HG03097 (cell line): Measurements from ENCODE around the gene ZFX.
A peak's percentile ranks its signal among the peaks of the same experiment; 100 is the strongest.
"Not testable (repeated sequence)": the region's sequence is repeated elsewhere in the genome, so short reads cannot be mapped to it uniquely, and the experiment has no call there.

Source experiments
- ATAC-seq: cut with Tn5 transposase; IDR thresholded peaks from one replicate; pipeline ENCODE4 v1.9.1; 2021; ENCODE audit not compliant: unreplicated experiment, low FRiP score

Gene ZFX

GRCh38 chrX:24150898-24151297 lies 1.4 kb downstream of the ZFX start:
- ATAC-seq: no peak

- ATAC-seq: no peak
Measured at GRCh38 chrX:24151513-24151912, 2.0 kb downstream of the ZFX start.

GRCh38 chrX:24153178-24153795 lies 3.8 kb downstream of the ZFX start:
- ATAC-seq: no peak

GRCh38 chrX:24153796-24154189 lies 4.3 kb downstream of the ZFX start:
- ATAC-seq: no peak

GRCh38 chrX:24154490-24155034 lies 5.0 kb downstream of the ZFX start:
- no peak for ATAC-seq

- not testable (repeated sequence) for ATAC-seq
Measured at GRCh38 chrX:24155747-24156146, 6.2 kb downstream of the ZFX start.

GRCh38 chrX:24156177-24156576 lies 6.6 kb downstream of the ZFX start:
- no peak for ATAC-seq

GRCh38 chrX:24158881-24159280 lies 9.4 kb downstream of the ZFX start:
- ATAC-seq: no peak

GRCh38 chrX:24166078-24166477 lies 16.5 kb downstream of the ZFX start:
- no peak for ATAC-seq

- ATAC-seq: no peak
Measured at GRCh38 chrX:24167719-24168472, 18.4 kb downstream of the ZFX start.

- peak; percentile 73 for ATAC-seq
Measured at GRCh38 chrX:24168807-24169206, 19.3 kb downstream of the ZFX start.

- peak; percentile 66 for ATAC-seq
Measured at GRCh38 chrX:24169211-24169610, 19.7 kb downstream of the ZFX start.

- ATAC-seq: no peak
Measured at GRCh38 chrX:24173115-24173847, 23.8 kb downstream of the ZFX start.

- no peak for ATAC-seq
Measured at GRCh38 chrX:24175276-24175675, 25.7 kb downstream of the ZFX start.

- ATAC-seq: no peak
Measured at GRCh38 chrX:24178441-24178840, 28.9 kb downstream of the ZFX start.

GRCh38 chrX:24184018-24184417 lies 34.5 kb downstream of the ZFX start:
- ATAC-seq: no peak

- no peak for ATAC-seq
Measured at GRCh38 chrX:24186483-24186882, 37.0 kb downstream of the ZFX start.

- ATAC-seq: no peak
Measured at GRCh38 chrX:24186986-24187385, 37.5 kb downstream of the ZFX start.

GRCh38 chrX:24189490-24189889 lies 40.0 kb downstream of the ZFX start:
- no peak for ATAC-seq

- no peak for ATAC-seq
Measured at GRCh38 chrX:24190500-24191156, 41.1 kb downstream of the ZFX start.

- ATAC-seq: no peak
Measured at GRCh38 chrX:24196509-24196908, 47.0 kb downstream of the ZFX start.
